ENCODE data around the gene SMURF2. TPM values are rescaled to one million over a fixed set of nuclear protein-coding genes. Genes with fewer than 3 reads are reported as not detected.
"Not testable (repeated sequence)": the region's sequence is repeated elsewhere in the genome, so short reads cannot be mapped to it uniquely, and the experiment has no call there.

The SMURF2 gene
- 10 to 100 TPM; 35.6 to 39.6 (median 36.6) TPM for polyA plus RNA-seq (ENCODE audit: insufficient read length in 3 of 3)

- DNase-seq (ENCODE audit: low read depth in 3 of 3, low spot score in 2 of 3): no peak
Observed at GRCh38 chr17:64661976-64662773, at the start of gene SMURF2. Gene SMURF2, minus strand, starts transcription at chr17:64662307. Its CDS starts 427 bp downstream, at chr17:64661880.

GRCh38 chr17:64709481-64709880 lies 47.4 kb upstream of the SMURF2 start:
- no peak for DNase-seq (ENCODE audit: low read depth in 3 of 3, low spot score in 2 of 3)

GRCh38 chr17:64707050-64707591 lies 45.0 kb upstream of the SMURF2 start:
- no peak for DNase-seq (ENCODE audit: low read depth in 3 of 3, low spot score in 2 of 3)

- no peak for DNase-seq (ENCODE audit: low read depth in 3 of 3, low spot score in 2 of 3)
Observed at GRCh38 chr17:64706224-64707049, 44.3 kb upstream of the SMURF2 start.

GRCh38 chr17:64702815-64703214 lies 40.7 kb upstream of the SMURF2 start:
- no peak for DNase-seq (ENCODE audit: low read depth in 3 of 3, low spot score in 2 of 3)

GRCh38 chr17:64698725-64699124 lies 36.6 kb upstream of the SMURF2 start:
- no peak for DNase-seq (ENCODE audit: low read depth in 3 of 3, low spot score in 2 of 3)

GRCh38 chr17:64694207-64694606 lies 32.1 kb upstream of the SMURF2 start:
- DNase-seq (ENCODE audit: low read depth in 3 of 3, low spot score in 2 of 3): no peak

GRCh38 chr17:64692187-64692586 lies 30.1 kb upstream of the SMURF2 start:
- no peak for DNase-seq (ENCODE audit: low read depth in 3 of 3, low spot score in 2 of 3)

- DNase-seq (ENCODE audit: low read depth in 3 of 3, low spot score in 2 of 3): no peak
Observed at GRCh38 chr17:64689106-64689505, 27.0 kb upstream of the SMURF2 start.

- no peak for DNase-seq (ENCODE audit: low read depth in 3 of 3, low spot score in 2 of 3)
Observed at GRCh38 chr17:64688481-64688880, 26.4 kb upstream of the SMURF2 start.

- no peak for DNase-seq (ENCODE audit: low read depth in 3 of 3, low spot score in 2 of 3)
Observed at GRCh38 chr17:64687961-64688360, 25.9 kb upstream of the SMURF2 start.

- no peak for DNase-seq (ENCODE audit: low read depth in 3 of 3, low spot score in 2 of 3)
Observed at GRCh38 chr17:64687376-64687775, 25.3 kb upstream of the SMURF2 start.

- no peak for DNase-seq (ENCODE audit: low read depth in 3 of 3, low spot score in 2 of 3)
Observed at GRCh38 chr17:64686705-64687104, 24.6 kb upstream of the SMURF2 start.

- no peak for DNase-seq (ENCODE audit: low read depth in 3 of 3, low spot score in 2 of 3)
Observed at GRCh38 chr17:64685705-64686104, 23.6 kb upstream of the SMURF2 start.

- no peak for DNase-seq (ENCODE audit: low read depth in 3 of 3, low spot score in 2 of 3)
Observed at GRCh38 chr17:64683796-64684195, 21.7 kb upstream of the SMURF2 start.

- no peak for DNase-seq (ENCODE audit: low read depth in 3 of 3, low spot score in 2 of 3)
Observed at GRCh38 chr17:64682261-64683181, 20.4 kb upstream of the SMURF2 start.

GRCh38 chr17:64679710-64680216 lies 17.7 kb upstream of the SMURF2 start:
- no peak for DNase-seq (ENCODE audit: low read depth in 3 of 3, low spot score in 2 of 3)

- DNase-seq (ENCODE audit: low read depth in 3 of 3, low spot score in 2 of 3): no peak
Observed at GRCh38 chr17:64676763-64677162, 14.7 kb upstream of the SMURF2 start.

GRCh38 chr17:64670843-64671590 lies 8.9 kb upstream of the SMURF2 start:
- not testable (repeated sequence) for DNase-seq (ENCODE audit: low read depth in 3 of 3, low spot score in 2 of 3)
